ENCODE data around the gene FOXK1.

DNA sequence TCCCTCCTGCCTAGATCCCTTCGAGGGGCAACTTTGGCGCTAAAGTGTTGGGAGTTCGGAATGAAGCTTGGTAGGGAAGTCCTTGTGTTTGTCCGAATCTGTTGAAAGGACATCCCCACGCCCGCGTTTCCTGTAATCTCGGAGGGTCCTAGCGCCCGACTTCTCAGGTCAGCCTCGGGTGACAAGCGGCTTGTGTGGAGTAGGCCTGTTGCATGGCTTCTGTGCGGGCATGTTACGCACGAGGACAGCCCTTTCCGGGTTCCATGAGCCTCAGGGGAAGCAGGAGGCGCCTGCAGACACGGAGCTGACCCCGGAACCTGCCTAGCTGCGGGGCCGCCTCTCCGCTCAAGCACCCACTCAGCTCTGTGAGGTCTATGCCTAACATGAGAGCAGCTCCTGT lies 64.9 kb downstream of the FOXK1 start:
- TF ChIP-seq EGR1 (conservative IDR thresholded peaks at IDR 0.05), result no peak
- no peak for TF ChIP-seq RNF2 (IDR thresholded peaks at IDR 0.05)
- TF ChIP-seq, protein P1, sequence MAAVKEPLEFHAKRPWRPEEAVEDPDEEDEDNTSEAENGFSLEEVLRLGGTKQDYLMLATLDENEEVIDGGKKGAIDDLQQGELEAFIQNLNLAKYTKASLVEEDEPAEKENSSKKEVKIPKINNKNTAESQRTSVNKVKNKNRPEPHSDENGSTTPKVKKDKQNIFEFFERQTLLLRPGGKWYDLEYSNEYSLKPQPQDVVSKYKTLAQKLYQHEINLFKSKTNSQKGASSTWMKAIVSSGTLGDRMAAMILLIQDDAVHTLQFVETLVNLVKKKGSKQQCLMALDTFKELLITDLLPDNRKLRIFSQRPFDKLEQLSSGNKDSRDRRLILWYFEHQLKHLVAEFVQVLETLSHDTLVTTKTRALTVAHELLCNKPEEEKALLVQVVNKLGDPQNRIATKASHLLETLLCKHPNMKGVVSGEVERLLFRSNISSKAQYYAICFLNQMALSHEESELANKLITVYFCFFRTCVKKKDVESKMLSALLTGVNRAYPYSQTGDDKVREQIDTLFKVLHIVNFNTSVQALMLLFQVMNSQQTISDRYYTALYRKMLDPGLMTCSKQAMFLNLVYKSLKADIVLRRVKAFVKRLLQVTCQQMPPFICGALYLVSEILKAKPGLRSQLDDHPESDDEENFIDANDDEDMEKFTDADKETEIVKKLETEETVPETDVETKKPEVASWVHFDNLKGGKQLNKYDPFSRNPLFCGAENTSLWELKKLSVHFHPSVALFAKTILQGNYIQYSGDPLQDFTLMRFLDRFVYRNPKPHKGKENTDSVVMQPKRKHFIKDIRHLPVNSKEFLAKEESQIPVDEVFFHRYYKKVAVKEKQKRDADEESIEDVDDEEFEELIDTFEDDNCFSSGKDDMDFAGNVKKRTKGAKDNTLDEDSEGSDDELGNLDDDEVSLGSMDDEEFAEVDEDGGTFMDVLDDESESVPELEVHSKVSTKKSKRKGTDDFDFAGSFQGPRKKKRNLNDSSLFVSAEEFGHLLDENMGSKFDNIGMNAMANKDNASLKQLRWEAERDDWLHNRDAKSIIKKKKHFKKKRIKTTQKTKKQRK (IDR thresholded peaks at IDR 0.05; ENCODE audit: borderline replicate concordance, low read depth, low read length), result no peak
- no peak for TF ChIP-seq RAD21 (CRISPR knock-in tag; conservative IDR thresholded peaks at IDR 0.05 in 1 of 2, IDR thresholded peaks at IDR 0.05 in 1 of 2)
- no peak for TF ChIP-seq CTCF (IDR thresholded peaks at IDR 0.05 in 2 of 3, conservative IDR thresholded peaks at IDR 0.05 in 1 of 3; ENCODE audit: insufficient read depth in 2 of 3, low read depth in 1 of 3, low read length in 3 of 3)
- no peak for TF ChIP-seq YY1 (IDR thresholded peaks at IDR 0.05; ENCODE audit: borderline replicate concordance in 1 of 3, control insufficient read depth in 1 of 3, extremely low read depth in 1 of 3, insufficient read depth in 3 of 3, insufficient read length in 1 of 3, insufficient replicate concordance in 2 of 3, low read depth in 1 of 3, low read length in 2 of 3)

Data from K562 (cell line).